Ishikawa (cell line): ENCODE measurements around the gene LYZL1.

Experiments used
- EP300 ChIP-seq: IDR thresholded peaks from 2 replicates; pipeline ENCODE4 v1.6.1; 2012; ENCODE audit warnings: borderline replicate concordance
- NFIC ChIP-seq: IDR thresholded peaks from 2 replicates; pipeline ENCODE4 v1.6.1; 2012
- TAF1 ChIP-seq: IDR thresholded peaks from 2 replicates; pipeline ENCODE4 v1.6.1; 2012; ENCODE audit warnings: low read depth, mild to moderate bottlenecking
- TCF12 ChIP-seq: IDR thresholded peaks from 2 replicates; pipeline ENCODE4 v1.6.1; 2012; ENCODE audit warnings: low read depth
- ZBTB7A ChIP-seq: IDR thresholded peaks from 2 replicates; pipeline ENCODE4 v1.6.1; 2012; ENCODE audit warnings: low read depth

GRCh38 chr10:29270883-29271282 lies 18.0 kb upstream of the LYZL1 start:
- TF ChIP-seq NFIC, result no peak
- no peak for TF ChIP-seq TCF12
- no peak for TF ChIP-seq EP300
- TF ChIP-seq TAF1, result no peak
- TF ChIP-seq ZBTB7A, result no peak
